IPS-18c (cell line): Measurements from ENCODE around the gene CFAP57.
A peak's percentile ranks its signal among the peaks of the same experiment; 100 is the strongest.

ENCODE experiments used
- H3K4me3 ChIP-seq: 2 replicates; pipeline ENCODE4 v1.7.0; 2013; ENCODE audit warnings: low read depth, mild to moderate bottlenecking, low read length, moderate library complexity; ENCODE audit not compliant: insufficient read depth
- H3K9me3 ChIP-seq: one replicate; pipeline ENCODE4 v1.6.1; 2013; ENCODE audit warnings: mild to moderate bottlenecking, low read length, moderate library complexity; ENCODE audit not compliant: control insufficient read depth, insufficient read depth

Gene CFAP57

DNA sequence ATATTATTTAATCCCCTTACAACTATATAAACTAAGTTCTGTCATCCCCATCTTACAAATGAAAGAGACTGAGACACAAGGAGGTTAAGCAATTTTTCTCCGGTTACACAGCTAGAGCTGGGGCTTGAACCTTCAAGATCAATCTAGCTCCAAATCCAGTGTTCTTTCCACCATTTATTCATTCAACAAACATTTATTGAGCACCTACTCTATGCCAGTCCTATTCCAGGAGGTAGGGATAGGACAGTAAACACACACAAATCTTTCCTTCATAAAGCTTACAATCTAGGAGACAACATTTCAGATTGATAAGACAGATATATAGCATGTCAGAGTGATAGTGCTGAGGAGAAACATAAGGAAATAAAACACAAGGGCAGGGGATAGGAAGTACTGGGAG, 94.8 kb downstream of the CFAP57 start:
- Histone ChIP-seq H3K9me3 (peaks cover 5% of the 10 kb centered on the region), H3K4me3 (no peak overlapping the region)

DNA sequence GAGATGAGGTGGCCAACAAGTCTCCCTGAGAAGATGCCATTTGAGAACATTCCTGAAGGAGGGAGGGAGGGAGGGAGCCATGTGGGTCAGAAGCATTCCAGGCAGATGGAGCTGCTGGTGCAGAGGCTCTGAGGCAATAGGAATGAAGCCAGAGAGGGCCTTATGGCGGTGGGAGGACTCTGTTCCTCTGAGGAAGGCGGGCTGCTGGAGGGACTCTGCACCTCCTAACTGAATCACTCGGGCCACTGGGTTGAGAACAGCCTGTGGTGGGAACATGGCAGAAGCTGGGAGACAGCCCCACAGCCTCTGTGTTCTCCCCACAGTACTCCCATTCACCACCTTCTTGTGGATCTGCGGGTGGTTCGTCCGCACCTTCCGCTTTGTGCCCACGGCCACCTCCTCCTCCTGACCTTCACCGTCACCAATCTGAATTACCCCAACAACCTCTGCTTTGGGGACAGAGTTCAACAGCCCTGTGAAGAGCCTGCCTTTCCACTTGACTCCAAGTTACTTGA, 95.2 kb downstream of the CFAP57 start:
- Histone ChIP-seq H3K4me3 (no peak overlapping the region), H3K9me3 (peaks cover 5% of the 10 kb centered on the region)

DNA sequence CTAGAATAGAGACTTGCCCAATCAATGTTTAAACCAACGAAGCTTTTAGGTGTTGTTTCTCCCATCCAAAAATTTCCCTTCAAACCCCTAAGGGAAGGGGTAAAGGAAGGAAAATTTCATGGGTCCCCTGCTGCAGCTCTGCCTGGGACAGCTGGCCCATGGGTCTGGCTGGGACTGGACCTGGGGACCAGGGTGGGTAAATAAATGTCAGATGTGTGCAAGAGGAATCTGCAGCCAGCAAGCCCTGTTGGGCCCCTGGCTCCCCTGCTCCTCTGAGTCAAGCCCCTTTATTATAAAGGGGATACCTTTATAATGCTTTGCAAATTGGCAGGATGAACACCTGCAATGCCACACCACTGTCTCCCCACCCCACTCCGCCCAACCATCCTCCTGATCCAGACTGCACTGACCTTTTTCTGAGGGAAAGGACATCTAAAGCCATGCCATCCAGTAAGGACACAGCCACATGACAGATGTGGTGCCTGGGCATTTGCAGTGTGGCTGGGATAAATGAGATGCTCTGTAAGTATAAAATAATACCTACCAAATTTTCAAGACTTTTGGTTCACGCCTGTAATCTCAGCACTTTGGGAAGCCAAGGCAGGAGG, 95.8 kb downstream of the CFAP57 start:
- H3K4me3 ChIP-seq, result no peak overlapping the region
- peaks cover 2% of the 10 kb centered on the region for H3K9me3 ChIP-seq

DNA sequence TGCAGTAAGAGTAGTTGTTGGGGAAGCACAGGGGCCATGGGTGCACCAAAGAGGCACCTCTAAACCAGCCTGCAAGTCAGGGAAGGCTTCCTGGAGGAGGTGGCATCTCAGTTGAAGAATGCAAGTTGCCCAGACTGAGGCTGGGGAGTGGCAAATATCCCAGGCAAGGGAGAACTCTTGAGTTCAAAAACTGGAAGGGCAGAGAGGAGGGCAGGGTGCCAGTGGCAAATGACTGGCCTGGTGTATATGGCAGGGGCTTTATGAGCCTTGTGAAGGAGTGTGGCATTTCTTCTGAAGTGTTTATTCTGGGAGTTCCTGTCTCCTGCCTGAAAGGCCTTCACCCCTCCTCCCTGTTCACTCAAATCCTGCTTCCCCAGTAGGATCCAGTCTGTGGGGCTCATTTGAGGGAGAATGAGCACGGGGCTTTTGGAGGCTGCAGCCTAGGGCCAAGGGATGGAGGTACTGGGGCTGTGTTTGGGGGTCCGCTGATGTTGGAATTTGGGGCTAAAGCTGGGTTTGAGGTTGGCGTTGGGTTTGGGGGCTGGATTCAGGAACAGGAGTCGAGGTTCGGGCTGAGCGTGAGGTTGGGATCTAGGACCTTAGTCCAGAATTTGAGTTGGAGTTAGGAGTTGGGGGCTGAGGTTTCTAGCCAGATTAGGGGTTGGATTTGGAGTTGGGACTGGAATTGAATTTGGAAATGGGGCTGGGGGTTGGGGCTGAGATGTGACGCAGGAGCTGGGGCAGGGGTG, 97.7 kb downstream of the CFAP57 start, which contains the start of gene TMEM125:
TSS of gene TMEM125 (plus strand) at position 357 of the 749 bp plus-strand sequence. CDS start 2,740 bp downstream, outside the sequence.
- Histone ChIP-seq H3K9me3 (peaks cover 2% of the 10 kb centered on the region), H3K4me3 (peak within 1 kb of the TSS; percentile 42)

DNA sequence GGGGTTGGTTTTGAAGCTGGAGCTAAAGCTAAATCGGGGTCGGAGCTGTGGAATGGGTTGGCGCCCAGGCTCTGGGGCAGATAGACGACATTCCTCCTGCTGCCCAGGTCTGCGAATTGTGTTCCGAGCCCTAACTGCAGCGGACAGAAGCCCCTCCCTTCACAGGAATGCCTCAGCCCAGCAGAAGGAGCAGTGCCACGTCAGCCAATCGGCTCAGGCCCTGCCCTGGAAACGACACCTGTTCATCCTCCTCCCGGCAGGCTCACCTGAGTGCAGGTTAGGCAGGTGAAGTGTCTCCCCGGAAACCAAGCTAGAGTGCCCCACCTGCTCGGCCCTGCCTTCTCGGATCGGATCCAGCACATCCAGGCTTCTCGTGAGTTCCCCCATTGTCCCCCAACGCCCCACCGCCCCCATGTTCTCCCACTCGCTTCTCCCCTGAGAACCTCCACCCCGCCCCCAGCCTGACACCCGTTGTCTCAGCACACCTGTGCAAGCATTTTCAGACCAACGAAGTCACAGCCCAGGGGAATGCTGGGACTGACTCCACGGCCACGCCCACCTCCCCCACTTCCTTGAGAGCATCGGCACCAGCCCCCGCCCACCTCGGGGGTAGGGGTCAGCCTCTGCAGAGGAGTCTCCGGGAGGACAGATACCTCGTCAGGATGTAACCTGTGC, 98.4 kb downstream of the CFAP57 start:
- peak overlapping the region; percentile 42 for H3K4me3 ChIP-seq

DNA sequence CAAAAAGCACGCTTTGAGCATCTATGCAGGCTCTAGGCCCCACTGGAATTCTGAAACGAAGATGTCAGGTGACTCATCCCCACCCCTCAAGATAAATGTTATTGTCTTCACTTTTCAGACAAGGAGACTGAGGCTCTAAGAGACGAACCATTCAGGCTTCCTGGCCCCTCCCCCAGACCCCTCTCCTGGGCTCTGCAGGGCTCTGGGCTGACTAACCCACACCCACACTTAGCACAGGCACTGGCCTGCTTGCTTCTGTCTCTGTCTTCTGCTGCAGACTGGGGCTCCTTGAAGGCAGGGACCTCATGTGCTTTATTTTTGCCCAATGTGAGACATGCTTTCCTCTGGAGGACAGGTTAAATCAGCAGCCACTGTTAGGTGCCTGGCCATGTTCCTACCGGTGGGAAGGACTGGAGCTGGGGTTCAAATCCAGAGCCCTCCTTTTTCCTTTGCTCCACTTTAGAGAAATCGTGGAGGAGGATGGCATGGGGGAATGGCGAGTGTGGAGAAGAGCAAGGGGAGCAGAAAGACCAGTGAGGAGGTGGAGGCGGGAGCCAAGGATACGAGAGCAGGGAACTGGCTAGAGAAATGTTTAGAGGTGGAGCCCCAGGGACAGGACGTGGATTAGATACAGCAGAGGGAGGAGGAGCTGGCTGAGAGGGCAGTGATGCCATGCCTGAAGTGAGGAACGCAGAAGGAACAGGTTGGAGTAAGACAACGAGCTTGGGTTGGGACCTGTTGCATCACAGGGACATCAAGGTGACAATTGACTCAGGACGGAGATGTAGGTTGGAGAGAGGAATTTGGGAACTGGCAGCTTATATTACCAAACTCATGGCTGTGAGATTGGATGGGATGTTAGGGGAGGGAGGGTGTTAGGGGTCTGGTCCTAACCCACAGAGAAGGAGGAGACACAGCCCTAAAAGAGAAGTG, 99.3 kb downstream of the CFAP57 start:
- Histone ChIP-seq H3K4me3 (peak overlapping the region; percentile 42), H3K9me3 (peaks cover 2% of the 10 kb centered on the region)

More for the DNA sequence above, 98.4 kb downstream of the CFAP57 start:
- peaks cover 2% of the 10 kb centered on the region for H3K9me3 ChIP-seq

DNA sequence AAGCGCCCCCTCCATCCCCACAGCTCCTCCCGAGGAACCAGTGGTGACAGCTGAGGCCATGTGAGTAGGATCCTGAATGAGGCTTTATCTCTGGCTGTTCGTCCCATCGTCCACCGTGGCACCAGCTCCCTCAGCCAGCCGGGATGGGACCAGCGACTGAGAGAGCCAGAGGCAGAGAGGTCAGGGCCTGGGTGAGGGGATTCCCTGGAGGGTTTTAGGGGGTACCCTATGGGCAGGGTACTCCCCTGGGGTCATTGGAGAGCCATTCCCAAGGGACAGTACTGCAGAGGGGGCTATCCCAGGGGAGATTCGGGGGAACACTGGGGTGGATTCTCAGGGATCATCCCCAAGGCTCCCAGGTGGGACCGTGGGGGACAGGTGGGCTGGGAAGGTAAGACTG, 100.0 kb downstream of the CFAP57 start:
- peaks cover 2% of the 10 kb centered on the region for H3K9me3 ChIP-seq
- no peak overlapping the region for H3K4me3 ChIP-seq

DNA sequence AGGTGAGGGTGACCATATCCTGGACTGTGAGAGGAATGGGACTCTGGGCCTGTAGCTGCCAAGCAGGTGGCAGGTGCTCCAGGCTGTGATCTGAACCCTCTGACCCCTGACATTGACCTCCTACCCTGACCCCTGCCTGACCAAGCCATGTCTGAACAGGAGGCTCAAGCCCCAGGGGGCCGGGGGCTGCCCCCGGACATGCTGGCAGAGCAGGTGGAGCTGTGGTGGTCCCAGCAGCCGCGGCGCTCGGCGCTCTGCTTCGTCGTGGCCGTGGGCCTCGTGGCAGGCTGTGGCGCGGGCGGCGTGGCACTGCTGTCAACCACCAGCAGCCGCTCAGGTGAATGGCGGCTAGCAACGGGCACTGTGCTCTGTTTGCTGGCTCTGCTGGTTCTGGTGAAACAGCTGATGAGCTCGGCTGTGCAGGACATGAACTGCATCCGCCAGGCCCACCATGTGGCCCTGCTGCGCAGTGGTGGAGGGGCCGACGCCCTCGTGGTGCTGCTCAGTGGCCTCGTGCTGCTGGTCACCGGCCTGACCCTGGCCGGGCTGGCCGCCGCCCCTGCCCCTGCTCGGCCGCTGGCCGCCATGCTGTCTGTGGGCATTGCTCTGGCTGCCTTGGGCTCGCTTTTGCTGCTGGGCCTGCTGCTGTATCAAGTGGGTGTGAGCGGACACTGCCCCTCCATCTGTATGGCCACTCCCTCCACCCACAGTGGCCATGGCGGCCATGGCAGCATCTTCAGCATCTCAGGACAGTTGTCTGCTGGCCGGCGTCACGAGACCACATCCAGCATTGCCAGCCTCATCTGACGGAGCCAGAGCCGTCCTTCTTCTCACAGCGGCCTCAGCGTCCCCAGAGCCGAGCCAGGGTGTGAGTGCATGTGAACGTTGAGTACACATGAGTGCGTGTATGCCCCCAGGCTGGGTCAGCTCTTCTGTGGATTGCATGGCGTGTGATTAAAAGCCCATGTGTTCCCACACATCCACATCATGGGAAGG, 100.7 kb downstream of the CFAP57 start:
- Histone ChIP-seq H3K9me3 (peaks cover 4% of the 10 kb centered on the region), H3K4me3 (no peak overlapping the region)

DNA sequence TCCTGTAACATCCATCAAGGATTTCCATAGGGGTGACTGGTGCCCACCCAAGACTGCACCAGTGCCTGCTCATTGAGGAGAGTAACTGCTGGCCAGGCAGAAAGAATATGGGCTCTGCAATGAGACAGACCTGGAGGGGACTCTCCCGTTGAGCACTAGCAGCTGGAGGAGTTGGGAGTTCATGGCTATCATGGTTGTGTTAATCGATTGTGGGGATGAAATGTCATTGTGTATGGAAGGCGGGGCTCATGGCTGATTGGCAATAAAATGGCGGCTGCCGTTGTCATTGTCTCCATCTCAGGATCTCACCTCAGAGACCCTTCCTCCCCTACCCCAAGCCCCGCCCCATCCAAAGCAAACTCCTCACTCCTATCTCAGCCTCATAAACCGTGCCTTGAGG, 101.6 kb downstream of the CFAP57 start:
- H3K9me3 ChIP-seq, result peaks cover 2% of the 10 kb centered on the region
- H3K4me3 ChIP-seq, result no peak overlapping the region

DNA sequence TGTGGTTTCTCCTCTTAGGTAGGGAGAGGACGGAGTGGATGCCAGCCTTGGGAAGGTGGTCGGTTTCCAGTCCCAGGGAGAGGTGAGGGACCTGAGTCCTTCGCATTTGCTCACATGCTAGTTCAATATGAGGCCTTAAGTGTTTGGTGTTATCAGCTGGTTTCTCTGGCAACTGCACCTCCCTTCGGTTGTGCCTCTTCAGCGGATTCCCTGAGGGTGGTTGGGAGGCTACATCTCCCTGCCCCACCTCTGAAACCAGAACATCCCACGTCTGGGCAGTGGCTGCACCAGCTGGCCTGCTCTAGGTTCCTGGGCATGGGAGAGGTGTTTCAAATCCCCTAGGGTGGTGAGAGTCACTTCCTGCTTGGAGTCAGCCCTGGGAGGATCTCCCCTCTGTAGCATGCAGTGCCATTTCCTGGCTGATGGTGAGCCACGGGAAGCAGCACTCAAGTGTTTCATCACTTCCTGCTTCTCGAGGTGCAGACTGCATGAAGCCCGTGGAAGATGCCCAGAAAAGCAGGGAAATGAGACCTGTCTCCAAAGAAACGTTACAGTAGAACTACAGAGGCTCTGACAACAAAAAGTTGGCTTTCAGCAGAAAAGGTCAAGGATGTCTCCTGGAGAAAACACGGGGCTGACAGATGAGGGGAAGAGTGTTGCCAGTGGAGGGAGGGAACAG, 102.1 kb downstream of the CFAP57 start:
- Histone ChIP-seq H3K4me3 (no peak overlapping the region), H3K9me3 (peaks cover 2% of the 10 kb centered on the region)

DNA sequence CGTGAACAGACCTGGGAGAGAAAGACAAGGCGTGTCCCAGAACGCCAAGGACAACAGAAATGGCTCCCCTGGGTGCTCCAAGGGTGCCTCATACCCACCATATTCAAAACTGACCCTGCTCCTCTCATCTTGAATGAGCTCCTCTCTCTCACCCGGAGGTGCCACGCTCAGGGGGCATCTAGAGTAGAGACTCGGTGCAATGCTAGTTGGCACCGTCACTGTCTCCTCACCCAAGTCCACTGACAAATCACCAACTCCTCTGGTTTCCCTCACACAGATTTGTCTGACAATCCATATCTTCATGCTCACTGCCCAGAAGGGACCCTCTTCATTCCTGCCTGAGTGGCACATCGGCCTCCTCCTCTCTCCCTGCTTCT, 102.7 kb downstream of the CFAP57 start:
- Histone ChIP-seq H3K4me3 (no peak overlapping the region), H3K9me3 (peaks cover 2% of the 10 kb centered on the region)

DNA sequence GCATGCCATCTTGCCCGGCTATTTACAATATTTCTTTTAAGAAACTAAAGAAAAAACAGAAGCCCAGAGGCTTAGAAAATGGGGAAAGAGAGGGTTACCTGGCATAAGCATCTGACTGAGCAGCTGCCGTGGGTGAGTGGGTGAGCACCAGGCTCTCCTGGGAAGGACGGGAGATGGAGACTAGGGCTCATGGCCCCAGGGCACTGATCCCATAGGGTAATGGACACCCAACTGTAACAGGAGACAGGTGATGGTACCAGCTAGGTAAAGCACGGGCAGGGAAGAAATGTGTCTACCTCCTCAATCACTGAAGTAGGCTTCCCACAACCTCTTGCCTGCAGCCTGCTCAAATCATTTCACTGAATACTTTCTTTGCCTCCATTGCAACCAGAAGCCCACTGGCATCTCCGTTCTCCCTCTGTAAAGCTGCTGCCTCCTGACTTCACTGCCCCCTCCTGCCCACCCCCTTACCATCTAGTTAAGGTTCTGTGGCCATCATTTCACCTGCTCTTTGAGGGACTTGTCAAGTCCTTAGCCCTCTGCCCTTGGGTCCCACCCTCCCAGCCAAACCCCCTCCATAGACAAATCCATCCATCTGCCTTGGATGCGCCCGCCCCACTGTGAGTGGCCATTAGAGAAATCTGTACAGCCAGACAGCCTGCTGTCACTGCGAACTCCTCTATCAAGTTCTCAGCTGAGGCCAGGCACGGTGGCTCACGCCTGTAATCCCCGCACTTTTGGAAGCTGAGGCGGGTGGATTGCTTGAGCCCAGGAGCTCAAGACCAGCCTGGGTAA, 103.9 kb downstream of the CFAP57 start:
- Histone ChIP-seq H3K9me3 (peaks cover 2% of the 10 kb centered on the region), H3K4me3 (no peak overlapping the region)

DNA sequence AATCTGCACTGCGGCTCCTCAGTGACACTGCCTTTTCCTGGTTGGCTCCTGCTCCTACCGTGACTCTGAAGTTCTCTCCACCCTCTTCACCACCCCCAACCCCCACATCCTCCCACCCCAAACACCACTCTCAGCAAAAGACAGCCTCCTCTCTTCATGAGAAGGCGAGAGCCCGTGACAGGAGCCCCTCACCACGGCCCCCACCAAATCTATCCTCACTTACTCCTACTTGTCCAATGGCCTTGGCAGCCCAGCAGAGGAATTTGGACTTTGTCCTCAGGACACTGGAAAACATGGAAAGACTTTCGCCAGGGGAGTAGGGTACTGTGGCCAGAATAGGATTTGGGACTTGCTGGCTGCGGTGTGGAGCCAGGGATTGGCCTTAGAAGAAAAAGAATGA, 104.5 kb downstream of the CFAP57 start:
- no peak overlapping the region for H3K4me3 ChIP-seq
- peaks cover 2% of the 10 kb centered on the region for H3K9me3 ChIP-seq

DNA sequence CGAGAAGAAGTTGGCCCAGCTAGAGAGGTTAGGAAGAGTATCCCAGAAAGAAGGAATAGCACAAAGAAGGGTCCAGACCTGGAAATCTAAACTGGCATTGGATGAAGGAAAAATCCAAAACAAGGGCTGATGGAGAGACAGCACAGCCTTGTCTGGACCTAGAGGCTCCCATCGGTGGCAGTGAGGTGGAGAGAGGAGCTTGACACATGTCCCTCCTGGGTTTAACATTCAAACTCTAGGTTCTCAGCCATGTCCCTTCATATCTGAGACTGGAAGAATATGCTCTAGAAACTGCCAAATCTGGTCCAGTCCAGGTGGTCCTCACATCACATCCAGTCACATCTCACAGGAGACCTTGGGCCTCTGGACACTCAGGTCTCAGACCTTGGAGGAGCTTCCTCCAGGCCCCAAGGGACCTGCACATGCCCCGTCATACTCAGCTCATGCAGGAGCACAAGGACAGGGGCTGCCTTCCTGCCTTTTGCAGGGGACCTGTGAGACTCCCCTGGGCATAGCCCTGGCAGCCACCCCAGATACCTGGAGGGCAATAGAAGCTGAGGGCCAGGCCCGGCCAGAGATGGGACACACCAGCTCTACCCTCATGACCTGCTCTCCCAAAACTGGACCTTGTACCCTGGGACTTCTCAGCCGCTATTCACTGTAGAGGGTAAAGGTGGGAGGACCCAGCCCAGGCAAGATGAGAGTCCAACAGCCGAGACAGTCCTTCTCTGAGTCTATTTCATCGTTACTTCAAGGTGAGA, 105.2 kb downstream of the CFAP57 start:
- Histone ChIP-seq H3K9me3 (peaks cover 2% of the 10 kb centered on the region), H3K4me3 (no peak overlapping the region)
